ENCODE results near the gene INSM1.

INSM1 gene

DNA sequence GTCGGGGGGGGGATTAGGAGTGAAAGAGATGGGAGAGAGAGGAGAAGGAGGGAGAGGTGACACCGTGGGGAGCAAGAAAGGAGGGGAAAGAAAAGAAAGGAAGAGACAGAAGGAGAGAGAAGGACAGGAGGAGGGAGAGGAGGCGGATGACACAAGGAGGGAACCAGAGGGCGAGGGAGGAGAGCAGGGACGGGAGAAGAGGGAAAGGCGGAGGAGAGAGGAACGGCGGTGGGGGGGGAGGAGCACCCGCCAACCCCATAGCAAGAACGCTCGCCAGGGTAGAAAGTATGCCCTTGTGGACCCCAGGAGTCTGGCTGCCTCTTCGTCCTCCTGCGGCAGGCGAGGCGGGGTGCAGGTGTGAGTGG lies 4.5 kb upstream of the INSM1 start:
- no peak for DNase-seq

DNA sequence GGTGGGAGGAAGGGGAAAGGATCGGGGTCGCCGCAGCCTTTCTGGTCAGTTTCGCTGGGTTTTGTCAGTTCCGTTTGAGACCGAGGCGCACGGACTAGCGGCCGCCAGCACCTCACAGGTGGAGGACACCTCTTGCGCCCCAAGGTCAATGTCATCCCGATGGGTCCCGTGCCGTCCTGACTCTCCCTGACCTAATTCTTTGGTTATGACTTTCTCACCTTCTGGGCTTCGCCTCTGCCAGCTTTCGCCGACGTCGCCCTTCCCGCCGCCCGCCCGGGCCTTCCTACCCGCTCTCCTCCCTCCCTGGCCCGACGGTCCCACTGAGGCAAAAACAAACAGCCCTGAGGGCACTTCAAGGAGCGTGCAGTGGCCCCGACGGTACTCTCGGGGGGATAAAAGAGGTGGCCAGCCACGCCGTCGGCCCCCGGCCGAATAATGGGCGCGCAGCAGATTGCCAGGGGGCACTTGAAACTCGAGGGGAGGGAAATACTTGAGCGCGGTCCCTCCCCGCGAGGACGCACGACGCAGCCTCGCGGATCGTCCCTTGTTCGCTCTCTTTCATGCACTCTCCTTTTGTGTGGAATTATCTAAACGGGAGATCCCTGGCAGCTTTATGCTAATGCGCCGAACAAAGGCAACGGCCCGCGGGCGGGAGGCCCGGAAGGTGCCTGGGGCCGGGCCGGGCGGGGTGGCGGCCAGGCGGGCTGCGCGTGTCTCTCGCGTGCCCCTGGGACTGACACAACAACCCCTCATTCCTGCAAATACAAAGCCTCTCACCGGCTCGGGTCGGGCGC lies 3.9 kb upstream of the INSM1 start:
- DNase-seq = no peak

DNA sequence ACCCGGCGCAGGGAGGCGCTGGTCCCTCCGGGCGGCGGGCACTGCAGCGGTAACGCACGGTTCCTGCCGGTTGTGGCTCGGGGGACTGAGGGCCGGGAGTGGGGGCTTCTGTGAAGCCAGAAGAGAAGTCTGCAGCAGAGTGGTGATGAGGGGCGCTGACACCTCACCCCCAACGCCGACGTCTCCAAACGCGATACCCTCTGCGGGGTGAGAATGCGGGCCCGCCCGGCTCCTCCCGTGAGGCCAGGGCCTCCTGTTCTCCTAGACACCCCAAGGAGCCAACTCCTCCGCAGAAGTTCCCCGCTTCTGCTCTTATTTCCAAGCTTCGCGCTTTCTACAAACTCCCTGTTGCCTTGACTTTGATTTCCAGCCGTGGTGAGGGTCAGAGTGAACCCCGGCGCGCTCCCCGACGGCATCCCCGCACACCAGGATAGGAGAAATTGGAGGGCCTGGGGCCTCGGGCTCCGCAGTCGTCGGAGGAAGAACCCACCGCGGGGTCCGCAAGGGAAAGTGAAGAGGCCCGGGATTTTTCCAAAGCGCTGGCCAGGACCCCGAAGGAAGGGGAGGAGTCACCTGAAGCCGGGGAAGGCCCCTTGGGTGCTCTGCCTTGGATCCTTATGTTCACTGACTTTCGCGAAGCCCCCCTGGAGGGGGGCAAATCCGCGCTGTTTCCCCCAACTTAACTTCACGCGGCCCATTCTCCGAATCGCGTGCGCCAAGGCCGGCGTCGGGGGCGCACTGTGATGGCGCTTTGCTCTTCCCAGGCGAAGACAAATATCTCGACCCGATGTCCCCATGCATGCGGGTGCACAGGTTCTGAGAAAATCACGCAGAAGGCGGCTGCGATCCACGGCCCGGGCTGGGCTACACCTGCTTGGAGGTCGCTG lies 3.1 kb upstream of the INSM1 start:
- no peak for DNase-seq

DNA sequence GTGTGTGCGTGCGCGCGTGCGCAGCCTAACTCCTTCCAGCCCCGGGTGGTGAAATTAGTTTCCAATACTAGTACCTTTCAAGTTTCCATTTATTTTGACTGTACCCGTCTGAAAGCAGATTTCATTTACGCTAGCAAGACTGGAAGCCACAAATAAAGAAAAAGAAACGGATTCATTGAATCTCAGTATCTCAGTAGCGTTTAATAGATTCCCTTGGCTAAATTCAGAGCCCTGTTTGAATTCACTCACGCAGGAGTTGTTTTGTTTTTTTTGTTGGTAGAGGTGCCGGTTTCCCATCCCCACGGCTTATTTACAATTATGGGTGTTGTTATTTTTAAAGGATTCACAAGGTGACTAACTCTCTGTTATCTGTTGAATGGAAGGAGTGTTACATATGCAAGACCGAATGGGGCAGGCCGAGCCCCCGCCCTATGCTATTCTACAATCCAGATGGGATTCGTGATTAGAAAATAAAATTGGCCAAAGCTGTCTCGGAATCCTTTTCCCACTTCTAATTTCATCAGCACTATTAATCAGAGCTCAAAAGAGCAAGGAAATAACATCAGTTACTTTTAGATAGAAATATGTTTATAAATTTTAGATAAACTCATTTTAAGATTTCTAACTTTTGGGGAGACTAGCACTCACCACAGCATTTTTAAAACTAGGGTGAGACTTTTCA lies 2.3 kb upstream of the INSM1 start:
- no peak for DNase-seq

DNA sequence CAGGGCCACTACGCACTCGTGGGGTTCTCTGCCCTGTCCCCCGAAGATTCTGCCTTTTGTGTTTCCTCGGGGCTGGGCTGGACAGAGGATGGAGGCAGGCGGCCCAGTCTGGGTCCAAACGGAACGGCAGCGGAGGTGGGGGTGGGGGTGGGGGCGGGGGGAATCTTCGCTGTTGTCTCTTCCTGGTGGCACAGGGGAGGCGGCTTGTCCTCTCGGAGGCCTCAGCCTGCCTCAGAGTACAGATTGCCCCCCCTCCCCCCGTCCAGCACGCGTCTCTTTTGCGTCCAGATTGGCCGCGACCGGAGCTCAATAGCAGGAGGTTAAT lies 1.4 kb upstream of the INSM1 start:
- no peak for DNase-seq

DNA sequence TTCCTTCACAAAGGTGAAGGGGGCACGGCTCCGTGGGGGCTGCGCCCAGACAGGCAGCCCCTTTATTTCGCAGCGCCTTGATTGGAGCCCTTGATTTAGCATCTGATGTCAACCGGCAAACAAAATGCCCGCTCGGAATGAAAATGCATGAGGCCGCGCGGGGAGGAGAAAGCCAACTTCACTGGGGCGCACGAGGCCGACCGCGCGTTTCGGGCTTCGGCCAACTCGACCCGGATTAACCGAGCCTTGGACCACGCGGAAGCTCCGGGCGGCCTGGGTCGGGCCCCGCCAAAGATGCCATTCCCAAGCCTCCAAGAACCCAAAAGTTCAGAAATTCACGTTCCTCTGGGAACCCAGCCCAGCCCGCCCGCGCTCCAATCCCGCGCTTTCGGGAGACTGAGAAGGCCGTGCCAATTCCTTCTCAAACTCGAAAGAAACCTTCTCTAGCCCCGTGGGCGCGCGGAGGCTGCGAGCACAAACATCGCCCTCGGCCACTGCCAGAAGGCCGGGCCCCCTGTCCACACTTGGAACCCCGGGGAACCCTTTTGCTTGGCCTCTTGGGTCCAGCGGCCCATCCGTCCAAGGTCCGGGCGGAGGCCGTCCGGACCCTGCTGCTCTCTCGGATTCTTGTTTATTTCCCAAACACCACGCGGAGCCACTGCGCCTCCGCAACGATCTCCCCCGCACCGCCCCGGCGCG lies 879 bp upstream of the INSM1 start:
- DNase-seq = no peak

DNA sequence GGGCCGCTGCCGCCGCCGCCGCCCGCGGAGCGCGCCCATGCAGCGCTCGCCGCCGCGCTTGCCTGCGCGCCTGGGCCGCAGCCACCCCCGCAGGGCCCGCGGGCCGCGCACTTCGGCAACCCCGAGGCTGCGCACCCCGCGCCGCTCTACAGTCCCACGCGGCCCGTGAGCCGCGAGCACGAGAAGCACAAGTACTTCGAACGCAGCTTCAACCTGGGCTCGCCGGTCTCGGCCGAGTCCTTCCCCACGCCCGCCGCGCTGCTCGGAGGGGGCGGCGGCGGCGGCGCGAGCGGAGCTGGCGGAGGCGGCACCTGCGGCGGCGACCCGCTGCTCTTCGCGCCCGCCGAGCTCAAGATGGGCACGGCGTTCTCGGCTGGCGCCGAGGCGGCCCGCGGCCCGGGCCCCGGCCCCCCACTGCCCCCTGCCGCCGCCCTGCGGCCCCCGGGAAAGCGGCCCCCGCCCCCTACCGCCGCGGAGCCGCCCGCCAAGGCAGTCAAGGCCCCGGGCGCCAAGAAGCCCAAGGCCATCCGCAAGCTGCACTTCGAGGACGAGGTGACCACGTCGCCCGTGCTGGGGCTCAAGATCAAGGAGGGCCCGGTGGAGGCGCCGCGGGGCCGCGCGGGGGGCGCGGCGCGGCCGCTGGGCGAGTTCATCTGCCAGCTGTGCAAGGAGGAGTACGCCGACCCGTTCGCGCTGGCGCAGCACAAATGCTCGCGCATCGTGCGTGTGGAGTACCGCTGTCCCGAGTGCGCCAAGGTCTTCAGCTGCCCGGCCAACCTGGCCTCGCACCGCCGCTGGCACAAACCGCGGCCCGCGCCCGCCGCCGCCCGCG lies 730 bp downstream of the INSM1 start:
- no peak for DNase-seq

DNA sequence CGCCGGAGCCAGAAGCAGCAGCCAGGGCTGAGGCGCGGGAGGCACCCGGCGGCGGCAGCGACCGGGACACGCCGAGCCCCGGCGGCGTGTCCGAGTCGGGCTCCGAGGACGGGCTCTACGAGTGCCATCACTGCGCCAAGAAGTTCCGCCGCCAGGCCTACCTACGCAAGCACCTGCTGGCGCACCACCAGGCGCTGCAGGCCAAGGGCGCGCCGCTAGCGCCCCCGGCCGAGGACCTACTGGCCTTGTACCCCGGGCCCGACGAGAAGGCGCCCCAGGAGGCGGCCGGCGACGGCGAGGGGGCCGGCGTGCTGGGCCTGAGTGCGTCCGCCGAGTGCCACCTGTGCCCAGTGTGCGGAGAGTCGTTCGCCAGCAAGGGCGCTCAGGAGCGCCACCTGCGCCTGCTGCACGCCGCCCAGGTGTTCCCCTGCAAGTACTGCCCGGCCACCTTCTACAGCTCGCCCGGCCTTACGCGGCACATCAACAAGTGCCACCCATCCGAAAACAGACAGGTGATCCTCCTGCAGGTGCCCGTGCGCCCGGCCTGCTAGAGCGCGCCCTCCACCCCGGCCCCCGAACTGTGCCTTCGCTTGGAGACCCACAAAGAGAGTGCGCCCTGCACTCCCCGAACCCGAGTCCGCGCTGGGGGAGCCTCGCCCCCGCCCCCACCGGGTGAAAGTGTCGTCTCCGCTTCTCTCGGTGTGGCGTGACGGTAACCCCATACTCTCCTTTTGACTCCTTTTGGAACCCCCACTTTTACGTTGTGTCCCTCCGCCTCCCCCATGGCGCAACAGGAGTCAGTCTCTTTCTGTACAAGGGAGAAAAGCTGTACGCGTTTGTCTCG lies 1.6 kb downstream of the INSM1 start:
- no peak for DNase-seq

DNA sequence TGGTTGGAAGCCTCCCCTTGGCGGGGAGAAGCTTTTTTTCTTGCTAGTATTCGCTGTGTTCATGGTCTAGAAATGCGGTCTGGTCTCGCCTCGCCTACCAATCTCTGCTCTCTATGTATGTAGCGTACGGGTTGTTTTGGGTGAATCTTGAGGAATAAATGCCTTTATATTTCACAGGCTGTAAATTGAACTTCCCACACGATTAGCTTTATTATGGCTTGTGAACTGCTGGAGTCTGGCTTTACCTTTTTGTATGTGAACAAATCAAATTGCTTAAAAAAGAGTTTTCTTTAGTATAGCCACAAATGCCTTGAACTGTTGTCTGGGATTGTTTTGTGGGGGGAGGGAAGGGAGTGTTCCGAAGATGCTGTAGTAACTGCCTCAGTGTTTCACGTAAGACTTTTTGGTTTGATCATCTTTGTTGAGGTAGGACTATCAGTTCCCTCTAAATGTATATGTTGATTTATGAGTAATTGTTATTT lies 2.2 kb downstream of the INSM1 start:
- DNase-seq = no peak

DNA sequence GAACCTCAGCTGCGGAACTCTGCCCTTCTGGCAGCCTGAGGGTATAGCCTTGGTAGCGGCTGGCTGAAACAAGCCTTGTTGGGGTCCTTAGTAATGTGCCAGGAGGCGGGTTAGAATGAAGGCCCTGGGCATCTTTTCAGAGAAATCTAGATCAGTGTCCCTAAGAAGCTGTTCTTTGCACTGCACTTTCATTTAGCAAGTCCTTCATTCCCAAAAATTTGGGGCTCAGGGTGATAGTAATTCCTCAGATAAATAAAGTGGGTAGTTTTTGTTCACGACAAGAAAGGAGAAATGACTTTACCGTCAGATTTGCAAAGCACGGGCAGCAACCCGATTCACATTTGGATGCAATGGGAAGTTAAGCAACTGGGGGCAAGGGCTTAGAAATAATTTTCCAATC lies 3.2 kb downstream of the INSM1 start:
- DNase-seq = no peak

DNA sequence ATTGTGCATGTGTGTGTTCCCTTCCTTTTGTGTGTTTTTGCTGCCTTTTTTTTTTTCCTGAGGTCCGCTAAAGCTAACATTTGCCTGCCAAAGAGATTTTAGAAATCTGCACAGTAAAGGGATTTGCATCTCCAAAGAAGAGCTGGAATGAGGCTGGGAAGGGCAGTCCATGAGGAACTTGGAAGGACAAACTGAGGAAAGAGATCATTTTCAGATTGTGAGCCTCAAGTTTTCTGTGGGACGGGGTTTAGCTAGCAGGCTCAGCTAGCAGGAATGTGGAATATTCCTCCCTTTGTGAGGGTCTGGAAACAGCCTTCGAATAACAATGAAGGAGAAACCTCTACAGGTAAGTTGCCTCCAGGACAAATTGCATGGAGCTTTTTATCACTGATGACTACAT lies 3.8 kb downstream of the INSM1 start:
- DNase-seq = no peak

DNA sequence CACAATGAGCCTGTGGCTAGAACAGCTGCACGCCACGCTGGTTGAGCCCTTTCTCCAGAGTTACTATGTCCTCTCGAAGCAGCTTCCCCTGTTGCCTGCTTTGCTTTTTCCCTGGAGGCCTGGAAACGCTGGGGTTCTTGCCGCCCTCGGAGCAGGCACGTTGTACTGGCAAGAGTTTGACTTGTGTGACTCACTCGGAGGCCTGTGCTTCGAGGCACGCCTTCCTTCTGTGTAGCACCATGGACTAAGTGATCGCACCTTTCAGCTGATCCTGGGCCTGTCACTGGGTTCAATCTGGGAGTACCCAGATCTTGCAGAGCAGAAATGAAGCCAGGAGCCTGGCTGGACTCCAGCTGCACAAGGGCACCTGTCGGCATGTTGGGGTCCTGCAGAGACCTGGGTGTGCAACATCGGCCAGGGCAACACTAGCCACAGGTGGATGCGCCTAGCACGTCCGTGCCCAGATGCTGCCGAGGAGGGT lies 5.2 kb downstream of the INSM1 start:
- peak; percentile 63 for DNase-seq

DNA sequence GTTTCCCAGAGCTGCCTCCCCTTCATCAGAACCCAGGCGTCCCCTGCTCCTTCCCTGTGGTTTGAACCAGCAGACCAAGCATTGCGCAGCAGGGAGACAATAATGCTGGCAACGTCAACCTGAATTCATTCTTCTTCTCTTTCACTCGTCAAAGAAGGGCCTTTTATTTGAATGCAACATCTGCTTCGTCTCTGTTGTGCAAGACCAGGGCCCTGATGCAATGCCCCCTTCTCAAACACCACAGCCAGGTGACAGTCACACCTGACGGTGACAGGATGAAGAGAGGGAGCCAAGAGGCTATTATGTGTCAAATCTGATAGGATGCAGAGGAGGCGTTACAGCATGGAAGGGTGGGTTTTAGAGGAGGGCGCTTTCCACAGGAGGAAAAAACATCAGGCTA lies 8.0 kb downstream of the INSM1 start:
- no peak for DNase-seq

DNA sequence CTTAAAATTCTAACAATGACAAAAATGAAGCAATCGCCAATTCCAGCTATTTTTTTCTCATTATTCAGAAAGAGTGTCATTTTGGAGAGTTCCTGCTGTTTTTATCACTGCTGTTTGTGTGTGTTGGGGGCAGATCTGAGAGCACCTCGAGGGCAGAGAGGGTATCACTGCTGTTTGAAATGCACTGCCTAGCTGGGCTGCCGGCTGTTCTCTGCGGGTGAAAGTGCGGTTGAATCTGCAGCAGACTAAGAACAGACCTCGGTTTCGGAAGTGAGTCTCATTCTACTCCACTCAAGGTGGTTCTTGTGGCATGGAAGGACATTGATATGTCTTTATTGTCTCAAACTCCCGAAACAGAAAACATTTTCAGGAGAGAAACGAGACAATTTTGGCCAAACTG lies 18.3 kb downstream of the INSM1 start:
- DNase-seq = no peak

DNA sequence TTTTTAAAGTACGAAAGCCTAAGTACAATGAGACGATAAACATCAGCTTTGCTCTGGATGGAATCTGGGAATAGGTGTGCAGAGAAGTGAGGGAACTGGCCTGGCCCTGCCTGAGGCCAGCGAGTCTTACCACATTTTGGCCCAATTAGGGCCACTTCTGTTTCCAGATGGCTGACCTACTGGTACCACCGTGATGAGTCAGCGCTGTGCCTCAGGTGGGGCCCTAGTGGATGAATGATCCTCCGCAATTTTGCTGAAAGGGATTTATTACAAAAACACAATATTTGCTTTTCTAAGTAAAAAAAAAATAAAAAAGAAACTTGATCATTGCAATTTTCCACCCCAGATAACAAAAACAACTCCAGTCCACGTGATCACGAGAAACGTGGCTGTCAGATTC lies 22.5 kb downstream of the INSM1 start:
- DNase-seq = no peak

DNA sequence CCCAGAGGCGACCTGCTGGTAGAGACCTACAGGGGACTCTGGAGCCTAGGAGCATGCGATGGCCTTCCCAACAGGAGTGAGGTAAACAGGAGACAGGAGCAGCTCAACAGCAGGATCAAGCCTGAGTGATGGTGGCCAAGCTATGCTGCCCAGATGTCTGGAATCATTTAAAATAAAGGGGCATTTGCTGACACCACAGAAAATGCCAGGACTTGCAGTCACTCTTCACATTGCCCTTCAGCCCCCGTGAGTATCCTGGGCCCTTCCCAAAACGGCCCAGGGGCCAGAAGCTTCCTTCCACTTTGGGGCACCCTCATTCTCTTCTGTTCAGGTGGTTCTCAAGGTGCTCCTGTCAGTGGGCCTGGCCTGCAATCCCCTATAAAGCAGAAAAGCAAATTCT lies 23.2 kb downstream of the INSM1 start:
- DNase-seq = no peak

DNA sequence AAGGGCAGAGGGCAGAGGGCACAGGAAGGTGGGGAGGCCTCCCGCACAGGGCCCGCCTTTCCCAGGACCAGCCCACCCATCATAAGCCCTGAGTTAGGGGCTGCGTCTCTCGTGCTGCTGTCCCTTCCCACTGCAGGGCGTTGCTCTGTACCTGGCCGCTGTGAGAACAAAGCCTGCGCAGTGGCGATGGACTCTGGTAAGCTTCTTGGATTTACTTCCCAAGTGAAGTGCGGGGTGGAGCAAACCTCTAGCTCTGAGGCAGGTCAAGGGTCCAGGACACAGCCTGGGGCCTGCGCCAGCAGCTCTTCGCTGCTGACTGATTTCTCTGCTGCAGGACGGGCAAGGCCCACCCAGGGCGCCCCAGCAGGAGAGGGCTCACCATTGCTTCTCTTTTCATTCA lies 23.9 kb downstream of the INSM1 start:
- no peak for DNase-seq

DNA sequence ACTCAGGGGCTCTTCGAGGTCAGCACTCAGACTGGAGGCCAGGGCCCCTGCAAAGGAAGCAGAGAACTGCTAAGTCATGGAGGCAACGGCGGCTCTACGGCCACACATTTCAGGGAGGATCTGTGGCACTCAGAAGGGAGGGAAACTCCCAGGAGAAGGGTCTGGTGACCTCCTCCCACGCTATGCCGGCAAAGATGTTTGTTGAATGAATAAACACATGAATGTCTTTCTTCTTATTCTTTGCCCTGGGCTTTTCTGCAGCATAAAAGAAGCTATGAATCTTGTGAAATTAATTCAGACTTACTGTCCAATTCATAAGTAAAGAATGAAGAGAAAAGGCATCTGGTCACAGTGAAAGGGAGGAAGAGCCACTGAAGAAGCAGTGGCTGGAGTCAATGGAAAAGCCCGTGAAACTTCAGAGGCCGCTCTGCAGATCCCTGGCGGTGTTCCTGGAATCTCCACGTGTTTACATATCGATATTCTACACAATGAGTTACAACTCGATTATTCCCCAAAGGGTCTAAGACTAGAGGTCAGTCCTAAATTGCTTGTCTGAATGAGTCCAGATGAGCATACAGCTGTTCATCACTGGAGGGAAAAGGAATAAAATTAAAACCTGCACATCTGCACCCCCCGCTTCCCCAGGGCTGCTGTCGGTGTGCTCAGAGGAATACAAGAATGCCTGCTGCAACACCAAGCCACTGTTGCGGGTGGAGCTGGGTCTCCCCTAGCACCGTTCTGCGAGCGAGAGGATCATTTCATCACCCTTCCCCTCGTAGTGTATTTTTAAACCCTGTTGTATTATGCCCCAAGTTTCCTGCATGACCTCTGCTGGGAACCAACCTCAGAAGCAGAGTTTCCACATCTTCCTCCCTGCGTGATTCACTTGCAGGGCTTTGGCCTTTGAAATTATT lies 25.6 kb downstream of the INSM1 start:
- DNase-seq = peak; percentile 72

DNA sequence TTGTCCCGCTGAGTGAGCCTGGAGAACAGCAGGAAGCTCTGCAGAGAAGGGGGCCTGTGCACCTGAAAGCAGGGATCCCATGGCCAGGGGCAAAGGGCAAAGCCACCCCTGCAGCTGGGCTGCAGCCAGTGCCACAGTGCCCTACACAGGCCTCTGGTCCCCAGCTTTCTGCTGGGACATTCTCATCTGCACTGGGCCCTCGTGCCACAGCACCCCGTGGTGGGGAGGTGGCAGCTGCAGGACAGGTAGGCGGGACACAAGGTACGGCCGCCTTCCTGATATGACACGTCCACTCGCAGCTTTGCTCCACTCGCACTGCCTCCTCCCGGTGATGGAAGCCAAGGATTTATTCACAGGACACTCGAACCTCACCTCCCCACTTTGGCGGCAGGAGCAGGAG lies 27.2 kb downstream of the INSM1 start:
- DNase-seq = no peak

Measured in EL (cell line).